Endometrium (tissue), 2 donors: ENCODE results near the gene POMGNT2.

Experiments
- FAIRE-seq: peaks from 2 replicates; lab custom pipeline; 2012; peaks lifted over from hg19 to GRCh38; lab: Jason Lieb, UNC
- donor health status: control.
- donor health status: control.

Gene POMGNT2

DNA sequence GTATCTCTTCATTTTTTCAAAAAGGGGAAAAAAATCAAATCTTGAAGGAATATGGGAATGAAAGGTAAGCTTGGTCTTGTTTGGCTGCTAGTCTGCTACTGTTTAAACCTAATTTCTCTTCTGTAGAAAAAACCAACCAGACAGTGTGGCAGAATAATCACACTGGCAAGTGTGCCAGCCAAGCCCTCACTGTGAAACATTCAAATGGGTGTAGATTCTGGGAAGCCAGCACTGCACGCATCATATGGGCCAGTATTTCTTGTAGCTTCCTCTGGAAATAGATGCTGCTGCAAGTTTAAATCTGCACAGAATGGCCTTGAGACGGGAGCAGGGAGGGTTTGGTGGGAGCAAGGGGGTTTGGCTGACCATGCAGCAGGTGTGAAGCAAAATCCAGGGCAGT, 62.1 kb downstream of the POMGNT2 start:
- no peak for FAIRE-seq

DNA sequence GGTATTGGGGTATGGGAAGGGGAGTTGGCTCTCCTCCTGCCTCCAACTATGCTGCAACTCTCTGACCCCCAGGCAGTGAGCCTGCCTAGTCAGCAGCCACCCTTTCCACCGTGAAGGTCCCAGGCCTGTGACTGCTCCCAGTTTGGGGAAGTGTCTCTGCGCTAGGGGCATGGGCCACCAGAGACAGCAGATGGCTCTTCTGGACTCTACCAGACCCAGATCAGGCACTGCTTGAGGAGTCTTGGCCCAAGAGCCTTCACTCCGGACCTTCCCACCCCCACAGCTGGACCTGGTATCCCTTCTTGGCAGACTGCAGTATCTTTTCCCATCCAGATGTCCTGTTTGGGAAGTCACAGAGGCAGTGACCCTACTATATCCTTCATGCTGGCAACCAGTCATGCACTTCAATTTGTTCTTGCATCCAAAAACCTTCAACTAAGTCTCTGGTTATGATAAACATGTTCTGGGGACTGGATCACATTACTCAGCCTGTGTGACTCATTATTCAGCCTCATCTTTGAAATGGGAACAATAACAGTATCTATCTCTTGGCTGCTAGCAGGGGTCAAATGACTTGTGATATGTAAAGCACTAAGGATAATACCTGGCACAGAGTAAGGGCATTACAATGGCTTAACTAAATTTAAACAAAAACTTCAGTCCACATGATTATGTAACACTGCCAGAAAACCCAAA, 62.7 kb downstream of the POMGNT2 start:
- FAIRE-seq: no peak

DNA sequence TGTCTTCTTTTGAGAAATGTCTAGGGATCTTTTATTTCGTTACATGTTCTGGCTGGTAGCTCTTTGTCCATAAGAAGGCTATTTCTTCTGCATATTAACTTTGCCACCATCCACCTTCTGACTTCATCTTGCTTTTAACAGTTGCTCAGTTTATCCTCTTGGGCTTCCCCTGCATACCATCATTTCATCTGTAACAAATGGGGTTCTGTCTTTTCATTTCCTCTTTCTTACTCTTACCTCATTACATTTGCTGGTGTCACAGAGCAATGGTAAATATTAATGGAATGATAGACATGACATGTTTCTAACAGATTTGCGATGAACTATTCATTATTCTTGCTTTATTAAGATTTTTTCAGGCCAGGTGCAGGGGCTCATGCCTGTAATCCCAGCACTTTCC, 64.4 kb downstream of the POMGNT2 start:
- no peak for FAIRE-seq

DNA sequence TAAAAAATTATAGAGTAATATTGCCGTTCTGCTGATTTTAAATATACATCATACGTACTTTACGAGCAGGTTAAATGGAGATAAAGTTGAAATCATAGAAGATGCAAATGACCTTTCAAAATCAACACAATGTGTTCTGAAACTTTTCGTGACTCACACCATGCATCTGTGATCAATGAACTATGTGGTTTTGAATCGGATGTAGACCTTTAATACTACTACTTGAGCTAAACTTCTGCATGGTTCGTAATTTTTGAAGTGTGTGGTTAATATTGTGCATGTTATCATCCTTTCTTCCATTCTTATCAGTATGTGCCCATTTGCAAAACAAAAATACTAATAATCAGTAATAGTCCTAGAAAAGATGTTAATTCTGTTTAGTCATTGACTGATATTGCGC, 67.9 kb downstream of the POMGNT2 start:
- FAIRE-seq: no peak

DNA sequence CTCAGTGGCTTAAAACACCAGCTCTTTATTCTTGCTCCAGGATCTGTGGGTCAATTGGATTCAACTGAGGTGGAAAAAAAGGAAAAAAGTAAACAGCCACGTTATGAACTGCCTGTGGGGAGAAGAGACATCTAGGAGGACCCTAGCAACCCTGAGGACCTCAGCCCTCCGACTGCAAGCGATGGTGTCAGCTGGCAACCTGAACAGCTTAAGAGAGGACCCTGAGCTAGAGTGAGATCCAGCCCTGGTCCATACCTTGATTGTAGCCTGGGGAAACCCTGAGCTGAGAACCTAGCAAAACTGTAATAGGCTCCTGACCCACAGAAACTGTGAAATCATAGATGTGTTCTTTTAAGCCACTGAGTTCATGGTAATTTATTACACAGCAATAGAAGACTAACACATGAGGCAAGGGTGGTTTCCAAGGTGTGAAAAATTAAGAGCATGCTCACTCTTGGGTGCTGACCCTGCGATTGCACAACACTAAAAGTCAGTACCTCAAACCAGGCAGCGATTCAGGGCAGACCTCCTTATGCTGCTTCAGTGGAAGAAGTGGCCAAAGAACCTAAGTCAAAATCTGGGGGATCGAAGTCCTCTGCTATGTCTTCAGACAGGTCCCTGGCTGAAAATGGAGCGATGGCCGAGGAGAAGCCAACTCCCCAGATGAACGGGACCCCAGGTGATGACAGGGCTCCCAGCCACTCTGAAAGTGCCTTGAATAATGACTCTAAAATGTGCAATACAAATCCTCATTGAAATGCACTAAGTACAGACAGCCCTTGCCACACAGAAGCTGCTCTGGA, 69.1 kb downstream of the POMGNT2 start:
- FAIRE-seq: no peak

DNA sequence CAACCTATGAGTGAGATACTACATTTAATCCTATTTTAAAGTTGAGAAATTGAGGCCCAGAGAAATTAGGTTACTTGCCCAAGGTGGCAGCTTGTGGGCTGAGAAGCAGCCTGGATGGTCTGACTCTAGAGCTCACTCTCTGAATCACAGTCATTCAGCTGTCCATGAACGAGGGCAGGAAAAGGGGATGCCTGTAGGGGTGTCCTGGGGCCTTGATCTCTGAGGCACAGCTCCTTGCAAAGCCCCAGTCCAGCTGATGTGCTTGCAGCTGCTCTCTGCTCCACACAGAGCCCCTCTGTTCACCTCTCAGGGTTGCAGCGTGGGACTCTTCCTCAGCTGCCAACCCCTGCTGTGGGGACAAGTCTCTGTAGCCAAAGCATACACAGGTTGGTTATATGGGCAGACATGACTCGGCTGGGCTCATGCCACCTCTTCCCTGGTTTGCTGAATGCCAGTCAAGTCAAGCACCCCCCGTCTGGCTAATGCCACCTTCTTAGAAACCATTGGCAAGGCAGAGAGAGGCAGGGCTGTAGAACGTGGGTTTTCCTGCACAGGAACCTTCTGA, 70.0 kb downstream of the POMGNT2 start:
- no peak for FAIRE-seq

DNA sequence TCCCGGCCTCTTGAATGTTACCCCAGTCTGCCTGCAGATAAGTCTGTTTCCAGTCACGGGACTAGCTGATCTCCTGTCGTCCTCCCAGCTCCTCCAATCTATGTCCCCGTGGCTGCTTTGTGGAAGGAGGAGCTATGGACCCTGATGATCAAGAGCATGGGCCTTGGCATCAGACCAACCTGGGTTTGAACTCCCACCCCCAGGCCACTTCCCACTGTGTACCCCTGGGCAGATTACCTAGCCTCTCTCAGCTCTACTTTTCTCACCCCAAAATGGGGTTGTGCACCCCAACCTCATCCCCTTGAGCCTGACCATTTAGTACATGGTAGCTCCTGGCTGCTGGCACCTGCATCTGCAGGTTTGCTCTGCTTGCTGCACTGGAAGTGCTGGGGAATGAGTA, 71.0 kb downstream of the POMGNT2 start:
- FAIRE-seq: no peak

DNA sequence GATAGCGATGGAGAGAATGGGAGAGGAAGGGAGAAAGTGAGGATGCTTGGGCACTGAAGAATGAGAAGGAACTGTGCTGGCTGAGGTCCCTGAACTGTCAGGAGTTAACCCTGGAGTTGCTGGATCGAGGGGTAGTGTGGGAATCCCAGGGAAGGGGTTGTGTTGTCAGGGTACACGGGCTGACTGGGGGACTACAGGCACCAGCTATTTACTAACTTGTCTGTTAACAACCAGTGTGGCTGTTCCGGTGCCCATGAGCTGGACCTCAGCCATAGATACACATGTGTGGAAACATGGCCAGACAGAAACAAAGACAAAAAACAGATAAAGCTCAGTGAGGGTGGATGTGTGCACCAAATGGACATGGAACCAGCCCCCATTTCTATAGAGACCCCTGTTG, 71.7 kb downstream of the POMGNT2 start:
- no peak for FAIRE-seq

DNA sequence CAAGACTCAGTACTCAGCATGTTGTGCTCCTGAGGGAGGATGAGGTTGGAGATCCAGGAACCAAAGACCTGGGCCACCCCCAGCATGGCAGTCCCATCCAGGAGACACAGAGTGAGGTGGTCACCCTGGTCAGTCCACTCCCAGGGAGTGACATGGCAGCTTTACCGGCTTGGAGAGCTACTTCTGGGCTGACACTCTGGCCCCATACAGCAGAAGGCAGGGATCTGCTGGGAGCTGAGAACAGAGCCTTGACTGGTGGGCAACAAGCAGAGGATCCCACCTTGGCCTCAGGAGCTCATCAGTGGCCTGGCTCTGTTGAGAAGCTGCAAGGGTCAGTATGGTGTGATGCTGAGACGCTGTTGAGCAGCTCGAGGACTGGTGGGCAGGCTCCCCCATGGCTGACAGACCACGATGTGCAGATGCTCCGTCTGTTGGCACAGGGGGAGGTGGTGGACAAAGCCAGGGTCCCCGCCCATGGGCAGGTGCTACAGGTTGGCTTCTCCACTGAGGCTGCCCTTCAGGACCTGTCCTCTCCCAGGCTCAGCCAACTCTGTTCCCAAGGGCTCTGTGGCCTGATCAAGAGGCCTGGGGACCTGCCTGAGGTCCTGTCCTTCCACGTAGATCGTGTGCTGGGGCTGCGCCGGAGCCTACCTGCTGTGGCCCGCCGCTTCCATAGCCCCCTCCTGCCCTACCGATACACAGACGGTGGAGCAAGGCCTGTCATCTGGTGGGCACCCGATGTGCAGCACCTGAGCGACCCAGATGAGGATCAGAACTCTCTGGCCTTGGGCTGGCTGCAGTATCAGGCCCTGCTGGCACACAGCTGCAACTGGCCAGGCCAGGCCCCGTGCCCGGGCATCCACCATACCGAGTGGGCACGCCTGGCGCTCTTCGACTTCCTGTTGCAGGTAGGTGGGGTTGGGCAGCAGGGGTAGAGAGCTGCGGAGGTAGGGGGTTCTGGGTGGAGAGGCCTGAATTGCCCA, 72.9 kb downstream of the POMGNT2 start:
- FAIRE-seq: no peak

DNA sequence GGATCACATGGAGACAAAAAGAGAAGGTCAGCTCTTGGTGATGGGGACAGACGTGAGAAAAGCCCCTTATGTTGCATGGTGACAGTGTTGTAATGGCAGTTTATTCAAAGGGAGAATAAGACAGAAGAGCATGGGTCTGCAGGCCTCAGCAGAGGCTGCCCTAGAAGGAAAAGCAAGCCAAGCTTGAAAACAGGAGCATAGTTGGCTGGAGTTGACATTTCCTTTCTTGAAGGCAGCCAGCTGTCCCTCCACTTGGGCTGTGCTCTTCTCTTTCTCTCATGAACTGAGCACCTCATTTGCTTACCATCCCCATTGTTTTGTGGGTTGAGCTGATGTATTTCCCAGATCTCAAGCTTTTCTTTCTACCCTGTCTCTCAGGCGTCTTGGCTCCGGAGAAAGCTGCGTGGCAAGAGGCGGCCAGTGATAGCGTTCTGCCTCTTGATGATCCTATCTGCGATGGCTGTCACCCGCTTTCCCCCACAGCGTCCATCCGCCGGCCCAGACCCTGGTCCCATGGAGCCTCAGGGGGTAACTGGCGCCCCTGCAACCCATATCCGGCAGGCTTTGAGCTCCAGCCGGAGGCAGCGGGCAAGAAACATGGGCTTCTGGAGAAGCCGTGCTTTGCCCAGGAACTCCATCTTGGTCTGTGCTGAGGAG, 73.9 kb downstream of the POMGNT2 start:
- FAIRE-seq: no peak

DNA sequence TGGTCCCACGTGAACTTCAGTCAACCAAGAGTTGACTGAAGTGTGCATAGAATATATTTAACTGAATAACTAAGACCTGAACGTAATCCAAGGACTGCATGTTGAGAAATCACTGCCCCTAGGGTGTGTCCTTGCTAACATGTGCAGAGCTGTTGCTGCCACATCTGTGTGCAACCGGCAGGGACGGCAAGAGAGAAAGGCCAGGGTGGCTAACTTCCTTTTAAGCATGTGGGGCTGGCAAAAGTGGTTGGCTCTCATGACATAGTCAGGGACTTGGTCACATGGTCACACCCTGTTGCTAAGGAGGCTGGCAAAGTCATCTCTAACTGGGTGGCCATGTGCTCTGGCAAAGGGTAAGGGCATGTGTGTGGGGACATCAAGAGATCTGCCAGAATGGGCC, 74.4 kb downstream of the POMGNT2 start:
- FAIRE-seq: no peak

DNA sequence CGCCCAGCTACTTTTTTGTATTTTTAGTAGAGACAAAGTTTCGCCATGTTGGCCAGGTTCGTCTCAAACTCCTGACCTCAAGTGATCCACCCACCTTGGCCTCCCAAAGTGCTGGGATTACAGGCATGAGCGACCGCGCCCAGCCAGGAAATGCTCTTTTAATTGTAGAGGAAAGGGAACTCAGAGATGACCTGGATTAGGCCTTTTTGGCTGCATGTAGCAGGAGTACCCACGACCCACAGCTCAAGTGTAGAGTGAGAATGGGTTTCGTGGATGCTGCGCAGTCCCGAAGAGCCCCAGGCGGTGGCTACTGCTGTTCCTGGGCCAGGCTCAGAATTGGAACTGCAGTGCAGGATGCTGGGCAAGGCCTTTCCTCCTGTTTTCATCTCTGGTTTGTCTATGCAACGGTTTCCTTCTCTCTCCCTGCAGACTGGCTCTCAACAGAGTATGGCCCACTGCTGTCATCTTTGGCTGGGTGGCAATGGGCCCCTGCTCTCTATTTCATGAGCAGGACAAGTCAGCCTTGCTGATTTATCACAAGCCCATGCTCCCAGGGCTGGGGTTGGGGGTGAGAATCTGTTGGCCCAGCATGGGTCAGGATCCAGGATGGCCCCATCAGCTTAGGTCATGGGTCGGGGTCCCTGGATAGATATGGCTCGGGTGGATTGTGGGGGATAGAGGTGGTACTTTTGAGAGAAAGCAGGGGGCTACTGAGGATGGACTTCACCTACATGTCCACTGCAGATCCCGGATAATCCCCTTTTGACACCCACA, 75.5 kb downstream of the POMGNT2 start:
- FAIRE-seq: no peak
